ENCODE measurements around the gene PLEKHN1.

PLEKHN1 gene

DNA sequence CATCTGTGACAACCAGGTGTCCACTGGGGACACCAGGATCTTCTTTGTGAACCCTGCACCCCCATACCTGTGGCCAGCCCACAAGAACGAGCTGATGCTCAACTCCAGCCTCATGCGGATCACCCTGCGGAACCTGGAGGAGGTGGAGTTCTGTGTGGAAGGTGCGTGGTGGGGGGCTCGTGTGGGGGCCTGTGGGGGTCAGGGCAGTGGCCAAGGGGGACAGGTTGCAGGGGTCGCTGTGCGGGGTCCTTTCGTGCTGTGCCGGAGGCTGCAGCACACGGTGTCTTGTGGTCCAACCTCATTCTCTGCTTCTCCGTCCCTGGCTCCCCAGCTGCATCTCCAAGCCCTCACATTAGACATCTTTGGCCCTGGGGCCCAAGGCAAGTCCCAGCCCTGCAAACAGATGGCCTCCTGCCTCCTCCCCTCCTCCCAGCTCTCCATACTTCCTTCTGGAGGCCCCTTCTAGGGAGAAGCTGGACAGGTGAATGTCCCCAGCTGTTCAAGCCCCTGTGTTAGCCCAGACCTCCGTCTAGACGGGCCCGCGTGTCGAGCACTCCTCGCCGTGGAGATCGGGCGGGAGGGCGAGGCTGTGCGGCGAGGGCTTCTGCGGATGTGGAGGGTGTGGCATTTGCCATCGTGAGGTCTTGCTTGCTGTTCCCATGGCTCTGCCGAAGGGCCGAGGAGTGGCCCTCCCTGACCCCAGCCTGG is 56.2 kb downstream of the PLEKHN1 start:
- no peak overlapping the region for H3K27ac ChIP-seq
- H3K36me3 ChIP-seq (replicated peaks), result peaks cover 14% of the 10 kb centered on the region
- in situ Hi-C loops (cut with HindIII; ENCODE audit: low pct_ligation_motif_present, low sequenced_read_pairs), result no loop called here
- H3K27me3 ChIP-seq (replicated peaks), result no peaks in the 10 kb centered on the region
- H3K4me3 ChIP-seq (ENCODE audit: low read depth, low read length), result peak overlapping the region; percentile 15
- TF ChIP-seq CTCF (IDR thresholded peaks at IDR 0.05; ENCODE audit: low read depth, low read length, missing control alignments), result no peak
- DNase-seq, result no peak

DNA sequence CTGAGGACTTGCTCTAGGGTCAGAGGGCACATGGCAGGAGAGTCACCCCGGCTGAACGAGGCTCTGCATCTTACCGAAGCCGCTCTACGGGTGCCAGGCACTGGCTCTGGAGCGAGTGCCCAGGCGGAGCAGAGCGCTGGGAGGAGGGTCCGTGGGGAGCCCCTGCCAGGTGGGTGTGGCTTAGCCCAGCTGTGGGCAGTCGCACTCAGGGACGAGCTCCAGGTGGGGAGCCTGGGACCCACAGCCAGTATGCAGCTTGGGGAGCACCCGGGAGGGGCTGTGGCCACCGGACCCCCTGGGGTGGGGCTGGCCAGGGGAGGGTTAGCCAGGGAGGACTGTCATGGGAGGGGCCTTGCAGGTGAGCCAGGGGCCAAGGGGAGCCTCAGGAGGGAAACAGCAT is 57.4 kb downstream of the PLEKHN1 start:
- no peak overlapping the region for H3K4me3 ChIP-seq (ENCODE audit: low read depth, low read length)
- in situ Hi-C loops (cut with HindIII; ENCODE audit: low pct_ligation_motif_present, low sequenced_read_pairs), result no loop called here
- peaks cover 19% of the 10 kb centered on the region for H3K36me3 ChIP-seq (replicated peaks)
- H3K27me3 ChIP-seq (replicated peaks), result no peaks in the 10 kb centered on the region
- DNase-seq, result no peak
- TF ChIP-seq CTCF (IDR thresholded peaks at IDR 0.05; ENCODE audit: low read depth, low read length, missing control alignments), result no peak
- no peak overlapping the region for H3K27ac ChIP-seq

DNA sequence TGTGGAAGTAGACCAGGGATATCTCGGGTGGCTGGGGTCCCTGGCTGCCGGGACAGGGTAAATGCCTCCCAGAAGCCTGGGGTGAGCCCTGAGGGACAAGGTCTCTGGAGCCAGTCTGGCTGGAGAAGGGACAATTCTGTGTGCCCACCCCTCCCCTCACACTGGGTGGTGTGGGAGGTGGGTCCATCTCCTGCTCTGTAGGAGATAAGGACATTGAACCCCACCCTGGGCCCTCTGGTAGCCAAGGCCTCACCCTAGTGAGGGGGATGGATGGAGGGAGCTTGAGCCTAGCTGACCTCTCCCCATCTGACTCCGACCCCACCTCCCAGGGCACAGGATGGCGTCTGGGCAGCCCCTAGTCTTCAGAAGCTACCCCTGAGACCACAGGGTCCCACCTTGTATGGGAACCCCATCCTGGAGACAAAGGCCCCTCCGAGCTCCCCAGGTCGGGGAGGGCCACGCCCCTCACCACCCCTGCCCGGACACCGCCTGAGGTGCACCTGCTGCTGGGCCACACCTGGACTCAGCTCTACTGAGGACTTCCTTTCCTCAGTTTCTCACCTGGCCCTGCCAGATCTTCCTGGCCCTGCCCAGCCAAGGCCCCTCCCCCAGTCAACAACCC is 58.0 kb downstream of the PLEKHN1 start:
- Histone ChIP-seq H3K36me3 (replicated peaks) (peaks cover 19% of the 10 kb centered on the region), H3K4me3 (ENCODE audit: low read depth, low read length) (no peak overlapping the region), H3K27ac (no peak overlapping the region), H3K27me3 (replicated peaks) (no peaks in the 10 kb centered on the region)
- DNase-seq, result no peak
- TF ChIP-seq CTCF (IDR thresholded peaks at IDR 0.05; ENCODE audit: low read depth, low read length, missing control alignments), result no peak
- in situ Hi-C loops (cut with HindIII; ENCODE audit: low pct_ligation_motif_present, low sequenced_read_pairs), result no loop called here

DNA sequence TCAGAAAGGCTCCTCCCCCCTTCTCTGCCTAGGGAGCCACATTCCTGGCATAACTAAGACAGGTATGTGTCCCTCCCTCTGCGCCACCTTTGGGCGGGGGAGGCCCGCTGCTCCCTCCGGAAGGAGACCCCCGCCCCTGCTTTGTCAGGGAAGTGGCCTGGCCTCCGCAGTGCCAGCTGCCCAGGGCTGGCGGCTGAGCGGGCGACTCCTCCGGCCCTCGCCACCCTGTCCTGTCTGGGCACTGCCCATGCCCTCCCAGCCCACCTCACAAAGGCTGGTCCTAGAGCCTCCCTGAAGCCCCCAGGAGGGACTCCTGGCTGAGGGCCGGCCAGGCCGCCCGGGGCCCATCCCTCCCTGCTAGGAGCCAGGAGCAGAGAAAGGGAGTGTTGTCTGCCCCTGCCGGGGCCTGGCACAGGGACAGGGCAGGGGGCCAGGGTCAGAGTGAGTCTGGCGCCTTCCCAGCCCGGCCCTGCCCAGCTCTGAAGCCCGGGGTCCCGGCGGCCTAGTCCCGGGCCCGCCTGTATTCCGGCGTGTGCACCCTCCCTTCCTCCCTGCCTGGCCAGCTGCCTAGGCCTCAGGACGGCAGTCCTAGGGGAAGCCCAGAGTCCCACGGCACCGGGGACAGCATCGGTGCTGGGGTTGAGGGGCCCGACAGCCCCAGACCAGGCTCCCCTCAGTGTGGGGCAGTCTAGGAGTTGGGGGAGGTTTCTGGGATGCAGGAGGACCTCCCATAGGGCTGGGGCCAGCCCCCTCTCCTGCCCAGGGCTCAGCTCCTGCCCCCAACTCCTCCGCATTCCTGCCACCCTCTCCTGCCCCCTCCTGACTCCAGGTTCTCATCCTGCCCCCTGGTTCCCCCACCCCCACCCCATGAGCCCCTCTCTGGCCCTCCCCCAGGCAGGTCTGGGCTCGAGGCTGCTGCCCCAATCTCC is 58.8 kb downstream of the PLEKHN1 start:
- in situ Hi-C loops (cut with HindIII; ENCODE audit: low pct_ligation_motif_present, low sequenced_read_pairs), result no loop called here
- H3K27me3 ChIP-seq (replicated peaks), result no peaks in the 10 kb centered on the region

More for the DNA sequence above, 58.8 kb downstream of the PLEKHN1 start:
- Histone ChIP-seq H3K27ac (no peak overlapping the region), H3K4me3 (ENCODE audit: low read depth, low read length) (no peak overlapping the region), H3K36me3 (replicated peaks) (peaks cover 19% of the 10 kb centered on the region)
- TF ChIP-seq CTCF (IDR thresholded peaks at IDR 0.05; ENCODE audit: low read depth, low read length, missing control alignments), result no peak
- no peak for DNase-seq
